Fibroblast of the conjunctiva (primary cell): ENCODE results near the gene FOXB1.

Experiments used
- DNase-seq: peaks from one replicate; pipeline ENCODE4 v3.0.0-alpha.2; 2010; ENCODE audit warnings: low read depth

The FOXB1 gene

DNA sequence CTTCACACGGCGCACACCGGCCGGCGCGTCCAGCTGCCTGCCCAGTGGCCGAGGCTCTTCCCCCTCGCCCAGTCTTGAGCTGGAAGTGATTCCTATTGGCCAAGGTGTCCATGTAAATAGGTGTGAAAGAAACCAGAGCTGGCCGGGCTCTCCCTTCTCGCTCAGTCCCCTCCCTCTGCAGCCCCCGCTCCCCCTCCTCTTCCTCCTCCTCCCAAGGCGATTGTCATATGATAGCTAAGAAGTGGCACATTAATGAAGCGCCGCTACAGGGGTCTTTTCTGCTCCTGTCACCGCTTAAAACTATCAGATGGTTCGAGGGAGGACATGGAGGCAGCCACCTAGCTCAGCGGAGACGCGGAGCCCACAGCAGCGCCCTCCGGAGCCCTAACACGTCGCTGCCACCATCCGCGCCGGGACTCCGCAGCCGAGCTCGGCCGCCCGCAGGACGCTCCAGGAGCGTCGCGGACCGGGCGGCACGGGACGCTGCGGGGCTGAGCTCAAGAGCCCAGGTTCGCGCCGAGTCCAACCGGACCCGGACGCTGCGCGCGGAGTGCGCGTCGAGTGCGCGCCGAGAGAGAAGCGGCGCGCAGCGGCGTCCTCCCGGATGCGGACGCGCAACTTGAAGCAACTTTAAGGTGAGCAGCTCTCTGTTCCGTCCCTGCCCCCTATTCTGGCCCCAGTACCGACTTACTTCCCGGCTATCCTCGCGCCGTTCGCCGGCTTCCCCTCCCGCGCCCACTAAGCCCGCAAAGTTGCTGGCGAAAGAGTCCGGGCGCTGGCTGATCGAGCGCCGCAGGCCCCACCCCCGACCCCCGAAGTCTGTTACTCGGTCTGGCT is at the start of gene FOXB1:
TSS of gene FOXB1 (plus strand) at position 303 of the 837 bp plus-strand sequence. CDS start 653 bp downstream, outside the sequence.
- no peak for DNase-seq

GRCh38 chr15:59958288-59958687 is 45.8 kb upstream of the FOXB1 start:
- DNase-seq, result no peak

DNA sequence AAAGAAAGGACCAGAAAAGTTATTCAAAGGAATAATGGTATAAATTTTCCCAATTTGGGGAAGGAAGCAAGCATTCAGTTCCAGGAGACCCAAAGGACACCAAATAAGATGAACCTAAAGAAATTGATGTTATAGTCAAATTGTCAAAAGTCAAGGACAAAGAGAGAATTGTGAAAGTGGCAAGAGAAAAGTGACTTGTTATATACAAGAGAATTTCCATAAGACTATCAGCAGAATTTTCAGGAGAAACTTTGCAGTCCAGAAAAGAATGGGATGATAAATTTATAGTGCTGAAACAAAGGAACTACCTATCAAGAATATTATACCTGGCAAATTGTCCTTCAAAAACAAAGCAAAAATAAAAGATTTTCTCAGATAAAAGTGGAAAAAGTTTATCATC is 43.8 kb upstream of the FOXB1 start:
- no peak for DNase-seq

GRCh38 chr15:59963322-59963721 is 40.8 kb upstream of the FOXB1 start:
- DNase-seq, result no peak

GRCh38 chr15:59963925-59964324 is 40.2 kb upstream of the FOXB1 start:
- no peak for DNase-seq

DNA sequence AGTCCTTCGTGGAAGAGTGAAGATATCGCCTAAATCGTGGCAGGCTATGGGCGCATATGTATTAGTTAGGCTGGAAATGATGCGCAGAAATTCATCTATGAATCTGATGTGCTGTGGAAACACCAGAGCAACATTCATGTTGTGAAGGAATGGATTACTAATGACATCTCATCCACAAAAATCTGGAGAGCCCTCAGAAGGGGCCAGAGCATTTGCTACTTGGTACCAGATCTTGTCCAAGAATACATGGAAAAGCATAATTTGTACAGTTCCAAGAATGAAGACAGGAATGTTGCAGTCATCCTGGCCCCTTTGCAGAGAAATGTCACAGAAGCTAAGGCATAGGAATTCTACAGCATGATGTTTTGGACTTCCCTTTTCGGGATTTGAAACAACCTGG is 38.4 kb upstream of the FOXB1 start:
- DNase-seq, result no peak

DNA sequence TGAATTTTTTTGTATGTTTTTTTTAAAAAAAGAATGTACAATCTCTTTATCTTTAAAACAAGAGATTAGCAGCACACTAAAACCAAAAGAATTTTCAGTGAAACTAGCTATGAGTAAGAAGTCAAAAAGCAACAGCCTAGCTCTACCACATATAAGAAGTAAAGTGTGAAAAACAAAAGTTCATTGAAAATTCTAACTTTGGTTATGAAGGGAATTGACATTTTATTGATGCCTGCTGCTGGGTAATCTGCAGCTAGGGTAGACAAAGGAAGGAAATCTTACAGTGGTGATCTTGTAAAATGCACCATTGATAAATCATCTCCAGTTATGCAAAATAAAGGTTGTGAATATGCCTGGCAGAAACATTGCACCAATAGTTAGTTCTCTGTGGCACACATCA is 37.8 kb upstream of the FOXB1 start:
- no peak for DNase-seq

DNA sequence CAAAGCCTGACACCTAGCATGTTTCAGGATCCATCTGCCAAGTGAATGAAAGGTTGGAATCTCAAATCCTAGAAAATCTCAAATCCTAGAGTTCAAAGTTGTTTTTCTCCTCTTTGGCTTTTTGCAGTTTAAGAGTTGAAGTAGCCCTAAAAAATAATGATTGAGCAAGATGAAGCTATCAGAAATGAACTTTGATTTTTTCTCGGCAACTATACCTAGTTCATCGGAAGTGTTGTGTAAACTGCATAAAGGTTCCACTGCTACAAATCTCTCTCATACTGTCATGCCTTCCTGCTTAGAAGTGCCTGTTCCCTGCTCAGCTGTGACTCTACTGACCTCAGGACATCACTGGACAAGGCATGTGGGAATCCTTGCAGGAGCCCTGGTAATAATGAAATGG is 35.8 kb upstream of the FOXB1 start:
- no peak for DNase-seq

DNA sequence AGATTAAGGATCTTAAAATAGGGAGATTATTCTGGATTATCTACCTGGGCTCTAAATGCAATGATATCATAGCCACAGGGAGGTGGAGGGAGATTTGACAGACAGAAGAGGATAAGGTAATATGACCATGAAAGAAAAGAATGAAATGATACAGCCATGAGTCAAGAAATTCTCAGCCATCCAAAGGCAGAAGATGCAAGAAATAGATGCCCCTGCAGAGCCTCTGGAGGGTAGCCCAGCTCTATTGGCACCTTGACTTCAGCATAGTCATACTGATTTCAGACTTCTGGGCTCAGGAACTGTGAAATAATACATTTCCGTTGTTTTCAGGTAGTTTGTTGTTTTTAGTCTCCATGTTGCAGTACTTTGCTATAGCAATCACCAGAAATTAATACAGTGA is 31.9 kb upstream of the FOXB1 start:
- DNase-seq, result no peak

- DNase-seq, result no peak
Measured at GRCh38 chr15:59976480-59977271, 27.4 kb upstream of the FOXB1 start.

DNA sequence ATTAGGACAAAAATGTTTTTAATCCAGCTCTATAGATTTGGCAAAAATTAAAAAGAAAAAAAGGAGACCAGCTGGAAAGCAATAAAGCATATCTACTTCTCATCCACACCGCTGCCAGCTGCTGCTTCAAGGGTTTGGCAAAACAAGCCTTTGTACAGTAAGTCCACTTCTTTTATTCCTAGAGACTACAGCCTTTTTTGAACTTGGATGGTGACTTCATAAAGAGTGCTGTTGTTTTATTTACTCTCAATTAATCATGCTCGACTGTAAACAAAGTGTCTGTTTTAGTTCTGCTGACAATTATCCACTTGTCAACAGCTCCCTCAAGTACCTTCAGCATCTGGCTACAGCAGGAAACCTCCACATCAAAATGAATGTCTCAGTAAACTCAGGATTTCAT is 12.3 kb upstream of the FOXB1 start:
- no peak for DNase-seq

DNA sequence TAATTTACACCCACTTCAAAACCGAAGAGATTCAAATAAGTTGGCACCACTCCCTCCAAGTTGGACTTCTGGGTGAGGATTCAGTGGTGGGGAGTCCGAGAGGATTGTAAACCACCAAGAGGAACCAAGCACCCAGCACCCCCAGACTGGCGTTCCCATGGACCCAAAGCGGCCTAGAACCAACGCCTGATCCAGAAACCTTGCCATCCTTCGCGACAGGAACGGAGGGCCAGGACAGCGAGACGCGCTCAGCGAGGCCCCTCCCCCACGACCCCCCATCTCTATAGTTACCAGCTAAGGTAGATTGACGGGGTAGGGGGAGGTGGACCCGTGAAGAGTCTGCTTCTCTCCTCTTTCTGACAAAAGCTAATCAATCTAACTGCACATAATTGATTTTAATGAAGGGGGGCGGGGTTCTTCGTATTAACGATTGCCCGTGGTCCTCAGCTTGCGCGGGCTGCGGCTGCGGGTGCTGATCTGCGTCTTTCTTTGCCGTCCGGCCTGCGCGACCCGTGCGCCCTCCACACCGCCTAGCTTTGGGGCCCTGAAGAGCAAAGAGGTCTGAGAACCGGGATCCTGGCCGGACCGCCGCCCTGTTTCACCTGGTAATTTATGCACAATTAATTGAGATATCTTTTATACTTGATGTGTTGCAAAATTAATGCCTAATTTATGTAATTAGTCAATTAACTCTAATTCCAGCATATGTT is 10.9 kb upstream of the FOXB1 start:
- no peak for DNase-seq

DNA sequence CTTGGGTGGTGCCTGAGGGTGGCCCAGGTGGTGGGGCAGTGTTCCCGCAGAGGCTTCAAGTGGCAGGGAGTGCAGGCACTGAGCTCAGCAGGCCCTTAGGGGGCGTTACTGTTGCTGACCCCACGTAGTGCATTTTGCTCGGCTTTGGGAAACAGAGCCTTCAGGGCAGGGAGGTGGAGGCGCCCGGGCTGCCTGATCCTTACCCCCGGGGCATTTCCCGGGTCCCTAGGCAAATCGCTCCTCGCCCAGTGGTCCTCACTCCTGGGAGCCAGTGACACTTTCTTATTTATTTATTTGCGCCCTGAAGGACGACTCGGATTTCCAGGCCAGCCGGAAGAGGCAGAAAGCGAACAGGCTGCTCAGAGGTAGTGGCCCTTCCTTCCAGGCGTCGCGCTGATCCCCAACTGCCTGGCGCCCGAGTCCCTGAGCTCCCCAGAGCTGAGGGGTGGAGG is 10.1 kb upstream of the FOXB1 start:
- no peak for DNase-seq

DNA sequence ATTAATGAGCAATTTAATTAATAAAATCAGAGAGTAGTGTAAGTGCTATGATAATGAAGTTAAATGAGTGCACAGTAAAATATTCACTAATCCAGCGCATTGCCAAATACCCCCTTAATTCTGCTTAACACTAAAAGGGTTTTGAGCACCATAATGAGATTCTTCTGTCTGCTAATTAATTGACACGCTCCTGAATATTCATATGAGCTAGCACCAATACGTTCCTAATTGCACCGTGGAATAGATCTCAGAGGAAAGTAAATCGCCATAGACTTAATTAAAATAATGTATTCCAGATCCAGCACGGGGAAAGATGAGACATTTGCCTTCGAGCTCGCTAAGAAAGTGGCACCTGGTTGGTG is 9.6 kb upstream of the FOXB1 start:
- no peak for DNase-seq

GRCh38 chr15:59994888-59995557 is 9.1 kb upstream of the FOXB1 start:
- no peak for DNase-seq

DNA sequence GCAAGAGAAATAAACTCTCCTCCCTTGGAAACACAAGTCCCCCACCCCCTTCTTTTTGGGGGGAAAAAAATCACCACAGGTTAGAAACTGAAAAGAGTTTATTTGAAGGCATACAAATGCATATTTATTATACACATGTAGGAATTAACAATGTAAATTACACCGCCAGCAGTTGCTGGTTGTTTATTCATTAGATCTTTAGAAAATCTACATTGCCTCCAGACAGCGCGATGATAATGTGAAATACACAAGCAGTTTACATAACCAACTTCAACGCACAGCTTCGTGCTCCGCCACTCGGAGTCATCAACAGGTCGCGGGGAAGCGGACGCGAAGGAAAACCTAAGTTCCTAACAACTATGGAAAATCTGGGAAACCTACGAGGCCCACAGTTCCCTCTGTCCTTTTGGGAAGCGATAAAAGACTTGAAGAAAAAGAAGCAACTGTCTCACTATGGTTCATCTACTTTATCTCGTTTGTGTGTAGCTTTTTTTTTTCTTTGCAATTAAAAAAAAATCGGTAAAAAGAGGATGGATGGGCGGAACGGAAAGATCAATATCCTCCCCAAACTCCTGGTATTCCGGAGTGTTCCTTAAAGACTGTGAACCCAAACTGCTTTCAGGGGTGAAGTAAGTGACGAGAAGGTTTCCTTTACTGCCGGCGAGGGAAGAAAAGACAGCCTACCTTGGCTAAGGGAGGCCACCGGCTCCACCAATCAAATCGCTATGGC is 8.4 kb upstream of the FOXB1 start:
- no peak for DNase-seq

GRCh38 chr15:59996298-59997041 is 7.6 kb upstream of the FOXB1 start:
- DNase-seq, result no peak

GRCh38 chr15:59997070-59997701 is 6.9 kb upstream of the FOXB1 start:
- no peak for DNase-seq

DNA sequence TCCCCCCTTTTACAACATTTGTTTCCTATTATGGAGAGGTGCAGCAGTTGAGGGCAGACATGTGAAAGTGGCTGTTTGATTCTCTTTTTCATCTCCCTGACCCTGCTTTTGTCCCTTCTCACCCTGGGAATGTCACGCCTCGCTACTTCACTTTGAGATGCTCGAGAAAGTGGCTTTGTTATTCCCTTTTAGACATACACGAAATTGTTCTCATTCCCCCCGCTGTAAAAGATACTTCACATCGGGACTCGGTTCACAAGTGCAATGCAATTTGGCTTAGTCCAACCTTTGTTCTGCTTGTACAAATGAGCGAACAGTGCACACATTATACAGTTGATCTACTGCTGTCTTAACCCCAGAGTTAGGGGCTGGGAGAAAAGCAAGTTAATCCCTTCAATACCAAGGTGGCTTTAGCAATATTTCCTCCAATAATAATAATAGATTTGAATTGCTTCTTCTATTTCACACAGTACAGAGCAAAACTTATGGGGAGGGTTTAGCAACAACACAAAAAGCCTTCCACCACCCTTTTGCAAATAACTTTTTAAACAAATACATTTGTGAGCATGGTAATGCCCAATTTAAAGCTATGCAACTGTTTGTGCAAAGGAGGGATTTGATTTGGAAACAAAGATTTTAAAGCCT is 5.7 kb upstream of the FOXB1 start:
- no peak for DNase-seq
